Measurements from ENCODE around the gene WDR33.
"Not testable (repeated sequence)": the region's sequence is repeated elsewhere in the genome, so short reads cannot be mapped to it uniquely, and the experiment has no call there.

- TF ChIP-seq CTCF (conservative IDR thresholded peaks at IDR 0.05; ENCODE audit: low read length); EZH2phosphoT487 (IDR thresholded peaks at IDR 0.05; ENCODE audit: borderline replicate concordance, low read depth, low read length): not testable (repeated sequence)
Observed at GRCh38 chr2:127826708-127827107, 15.7 kb upstream of the WDR33 start.

Data from OCI-LY7 (cell line).